Measurements from ENCODE around the gene CWC27.

DNA sequence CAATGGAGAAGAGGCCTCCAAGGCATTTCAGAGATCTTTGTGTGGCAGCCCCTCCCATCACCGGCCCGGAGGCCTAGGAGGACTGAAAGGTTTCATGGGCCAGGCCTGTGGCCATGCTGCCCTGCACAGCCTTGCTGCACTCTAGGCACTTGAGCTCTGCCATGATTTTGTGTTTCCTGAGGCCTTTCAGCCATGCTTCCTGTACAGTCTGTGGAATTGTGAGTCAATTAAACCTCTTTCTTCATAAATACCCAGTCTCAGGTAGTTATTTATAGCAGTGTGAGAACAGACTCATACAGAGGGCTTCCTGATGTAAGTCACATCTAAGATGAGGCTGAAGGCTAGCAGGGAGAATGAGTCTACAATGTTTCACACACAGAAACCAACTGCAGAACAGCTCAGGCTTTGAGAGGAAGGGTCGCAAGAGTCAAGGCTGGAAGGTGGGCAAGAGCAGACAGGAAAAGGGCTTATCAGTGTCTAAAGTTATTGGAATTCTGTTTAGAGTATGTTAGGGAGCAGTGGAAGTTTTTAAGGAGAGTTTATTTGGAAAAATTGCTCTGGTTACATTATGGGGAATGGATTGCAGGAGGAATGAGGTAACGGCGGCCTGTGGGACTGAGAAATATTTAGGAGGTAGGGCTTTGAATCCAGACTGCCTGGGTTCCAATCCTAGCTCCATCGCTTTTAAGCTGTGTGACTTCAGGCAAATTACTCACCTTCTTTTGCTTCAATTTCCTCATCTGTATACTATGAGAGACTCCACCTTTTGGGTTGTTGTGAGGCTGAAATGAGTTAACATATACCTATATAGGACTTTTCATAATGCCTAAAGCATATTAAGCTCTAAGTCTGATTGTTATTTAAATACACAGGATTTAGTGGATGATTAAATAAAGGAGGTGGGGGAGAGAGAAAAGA lies 291.2 kb downstream of the CWC27 start:
- TF ChIP-seq ZFHX2 (tag by site-specific recombination; conservative IDR thresholded peaks at IDR 0.05), result no peak
- TF ChIP-seq, protein P1, sequence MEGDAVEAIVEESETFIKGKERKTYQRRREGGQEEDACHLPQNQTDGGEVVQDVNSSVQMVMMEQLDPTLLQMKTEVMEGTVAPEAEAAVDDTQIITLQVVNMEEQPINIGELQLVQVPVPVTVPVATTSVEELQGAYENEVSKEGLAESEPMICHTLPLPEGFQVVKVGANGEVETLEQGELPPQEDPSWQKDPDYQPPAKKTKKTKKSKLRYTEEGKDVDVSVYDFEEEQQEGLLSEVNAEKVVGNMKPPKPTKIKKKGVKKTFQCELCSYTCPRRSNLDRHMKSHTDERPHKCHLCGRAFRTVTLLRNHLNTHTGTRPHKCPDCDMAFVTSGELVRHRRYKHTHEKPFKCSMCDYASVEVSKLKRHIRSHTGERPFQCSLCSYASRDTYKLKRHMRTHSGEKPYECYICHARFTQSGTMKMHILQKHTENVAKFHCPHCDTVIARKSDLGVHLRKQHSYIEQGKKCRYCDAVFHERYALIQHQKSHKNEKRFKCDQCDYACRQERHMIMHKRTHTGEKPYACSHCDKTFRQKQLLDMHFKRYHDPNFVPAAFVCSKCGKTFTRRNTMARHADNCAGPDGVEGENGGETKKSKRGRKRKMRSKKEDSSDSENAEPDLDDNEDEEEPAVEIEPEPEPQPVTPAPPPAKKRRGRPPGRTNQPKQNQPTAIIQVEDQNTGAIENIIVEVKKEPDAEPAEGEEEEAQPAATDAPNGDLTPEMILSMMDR (tag by site-specific recombination; IDR thresholded peaks at IDR 0.05), result no peak
- no peak for TF ChIP-seq ZSCAN30 (tag by site-specific recombination; IDR thresholded peaks at IDR 0.05)
- TF ChIP-seq YY1 (tag by site-specific recombination; IDR thresholded peaks at IDR 0.05), result no peak
- TF ChIP-seq, protein P2, sequence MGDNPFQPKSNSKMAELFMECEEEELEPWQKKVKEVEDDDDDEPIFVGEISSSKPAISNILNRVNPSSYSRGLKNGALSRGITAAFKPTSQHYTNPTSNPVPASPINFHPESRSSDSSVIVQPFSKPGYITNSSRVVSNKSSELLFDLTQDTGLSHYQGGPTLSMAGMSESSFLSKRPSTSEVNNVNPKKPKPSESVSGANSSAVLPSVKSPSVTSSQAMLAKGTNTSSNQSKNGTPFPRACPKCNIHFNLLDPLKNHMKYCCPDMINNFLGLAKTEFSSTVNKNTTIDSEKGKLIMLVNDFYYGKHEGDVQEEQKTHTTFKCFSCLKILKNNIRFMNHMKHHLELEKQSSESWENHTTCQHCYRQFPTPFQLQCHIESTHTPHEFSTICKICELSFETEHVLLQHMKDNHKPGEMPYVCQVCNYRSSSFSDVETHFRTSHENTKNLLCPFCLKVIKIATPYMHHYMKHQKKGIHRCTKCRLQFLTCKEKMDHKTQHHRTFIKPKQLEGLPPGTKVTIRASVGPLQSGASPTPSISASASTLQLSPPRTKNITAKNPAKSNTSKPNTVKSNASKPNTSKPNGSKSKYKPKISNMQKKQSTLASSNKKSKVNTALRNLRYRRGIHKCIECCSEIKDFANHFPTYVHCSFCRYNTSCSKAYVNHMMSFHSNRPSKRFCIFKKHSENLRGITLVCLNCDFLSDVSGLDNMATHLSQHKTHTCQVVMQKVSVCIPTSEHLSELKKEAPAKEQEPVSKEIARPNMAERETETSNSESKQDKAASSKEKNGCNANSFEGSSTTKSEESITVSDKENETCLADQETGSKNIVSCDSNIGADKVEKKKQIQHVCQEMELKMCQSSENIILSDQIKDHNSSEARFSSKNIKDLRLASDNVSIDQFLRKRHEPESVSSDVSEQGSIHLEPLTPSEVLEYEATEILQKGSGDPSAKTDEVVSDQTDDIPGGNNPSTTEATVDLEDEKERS (tag by site-specific recombination; IDR thresholded peaks at IDR 0.05), result no peak
- TF ChIP-seq, protein P3, sequence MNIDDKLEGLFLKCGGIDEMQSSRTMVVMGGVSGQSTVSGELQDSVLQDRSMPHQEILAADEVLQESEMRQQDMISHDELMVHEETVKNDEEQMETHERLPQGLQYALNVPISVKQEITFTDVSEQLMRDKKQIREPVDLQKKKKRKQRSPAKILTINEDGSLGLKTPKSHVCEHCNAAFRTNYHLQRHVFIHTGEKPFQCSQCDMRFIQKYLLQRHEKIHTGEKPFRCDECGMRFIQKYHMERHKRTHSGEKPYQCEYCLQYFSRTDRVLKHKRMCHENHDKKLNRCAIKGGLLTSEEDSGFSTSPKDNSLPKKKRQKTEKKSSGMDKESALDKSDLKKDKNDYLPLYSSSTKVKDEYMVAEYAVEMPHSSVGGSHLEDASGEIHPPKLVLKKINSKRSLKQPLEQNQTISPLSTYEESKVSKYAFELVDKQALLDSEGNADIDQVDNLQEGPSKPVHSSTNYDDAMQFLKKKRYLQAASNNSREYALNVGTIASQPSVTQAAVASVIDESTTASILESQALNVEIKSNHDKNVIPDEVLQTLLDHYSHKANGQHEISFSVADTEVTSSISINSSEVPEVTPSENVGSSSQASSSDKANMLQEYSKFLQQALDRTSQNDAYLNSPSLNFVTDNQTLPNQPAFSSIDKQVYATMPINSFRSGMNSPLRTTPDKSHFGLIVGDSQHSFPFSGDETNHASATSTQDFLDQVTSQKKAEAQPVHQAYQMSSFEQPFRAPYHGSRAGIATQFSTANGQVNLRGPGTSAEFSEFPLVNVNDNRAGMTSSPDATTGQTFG (tag by site-specific recombination; IDR thresholded peaks at IDR 0.05; ENCODE audit: borderline replicate concordance), result no peak
- TF ChIP-seq, protein P4, sequence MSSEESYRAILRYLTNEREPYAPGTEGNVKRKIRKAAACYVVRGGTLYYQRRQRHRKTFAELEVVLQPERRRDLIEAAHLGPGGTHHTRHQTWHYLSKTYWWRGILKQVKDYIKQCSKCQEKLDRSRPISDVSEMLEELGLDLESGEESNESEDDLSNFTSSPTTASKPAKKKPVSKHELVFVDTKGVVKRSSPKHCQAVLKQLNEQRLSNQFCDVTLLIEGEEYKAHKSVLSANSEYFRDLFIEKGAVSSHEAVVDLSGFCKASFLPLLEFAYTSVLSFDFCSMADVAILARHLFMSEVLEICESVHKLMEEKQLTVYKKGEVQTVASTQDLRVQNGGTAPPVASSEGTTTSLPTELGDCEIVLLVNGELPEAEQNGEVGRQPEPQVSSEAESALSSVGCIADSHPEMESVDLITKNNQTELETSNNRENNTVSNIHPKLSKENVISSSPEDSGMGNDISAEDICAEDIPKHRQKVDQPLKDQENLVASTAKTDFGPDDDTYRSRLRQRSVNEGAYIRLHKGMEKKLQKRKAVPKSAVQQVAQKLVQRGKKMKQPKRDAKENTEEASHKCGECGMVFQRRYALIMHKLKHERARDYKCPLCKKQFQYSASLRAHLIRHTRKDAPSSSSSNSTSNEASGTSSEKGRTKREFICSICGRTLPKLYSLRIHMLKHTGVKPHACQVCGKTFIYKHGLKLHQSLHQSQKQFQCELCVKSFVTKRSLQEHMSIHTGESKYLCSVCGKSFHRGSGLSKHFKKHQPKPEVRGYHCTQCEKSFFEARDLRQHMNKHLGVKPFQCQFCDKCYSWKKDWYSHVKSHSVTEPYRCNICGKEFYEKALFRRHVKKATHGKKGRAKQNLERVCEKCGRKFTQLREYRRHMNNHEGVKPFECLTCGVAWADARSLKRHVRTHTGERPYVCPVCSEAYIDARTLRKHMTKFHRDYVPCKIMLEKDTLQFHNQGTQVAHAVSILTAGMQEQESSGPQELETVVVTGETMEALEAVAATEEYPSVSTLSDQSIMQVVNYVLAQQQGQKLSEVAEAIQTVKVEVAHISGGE (tag by site-specific recombination; conservative IDR thresholded peaks at IDR 0.05; ENCODE audit: low read depth), result no peak
- TF ChIP-seq, protein P5, sequence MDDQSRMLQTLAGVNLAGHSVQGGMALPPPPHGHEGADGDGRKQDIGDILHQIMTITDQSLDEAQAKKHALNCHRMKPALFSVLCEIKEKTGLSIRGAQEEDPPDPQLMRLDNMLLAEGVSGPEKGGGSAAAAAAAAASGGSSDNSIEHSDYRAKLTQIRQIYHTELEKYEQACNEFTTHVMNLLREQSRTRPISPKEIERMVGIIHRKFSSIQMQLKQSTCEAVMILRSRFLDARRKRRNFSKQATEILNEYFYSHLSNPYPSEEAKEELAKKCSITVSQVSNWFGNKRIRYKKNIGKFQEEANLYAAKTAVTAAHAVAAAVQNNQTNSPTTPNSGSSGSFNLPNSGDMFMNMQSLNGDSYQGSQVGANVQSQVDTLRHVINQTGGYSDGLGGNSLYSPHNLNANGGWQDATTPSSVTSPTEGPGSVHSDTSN (CRISPR knock-in tag; IDR thresholded peaks at IDR 0.05), result no peak
- TF ChIP-seq, protein P6, sequence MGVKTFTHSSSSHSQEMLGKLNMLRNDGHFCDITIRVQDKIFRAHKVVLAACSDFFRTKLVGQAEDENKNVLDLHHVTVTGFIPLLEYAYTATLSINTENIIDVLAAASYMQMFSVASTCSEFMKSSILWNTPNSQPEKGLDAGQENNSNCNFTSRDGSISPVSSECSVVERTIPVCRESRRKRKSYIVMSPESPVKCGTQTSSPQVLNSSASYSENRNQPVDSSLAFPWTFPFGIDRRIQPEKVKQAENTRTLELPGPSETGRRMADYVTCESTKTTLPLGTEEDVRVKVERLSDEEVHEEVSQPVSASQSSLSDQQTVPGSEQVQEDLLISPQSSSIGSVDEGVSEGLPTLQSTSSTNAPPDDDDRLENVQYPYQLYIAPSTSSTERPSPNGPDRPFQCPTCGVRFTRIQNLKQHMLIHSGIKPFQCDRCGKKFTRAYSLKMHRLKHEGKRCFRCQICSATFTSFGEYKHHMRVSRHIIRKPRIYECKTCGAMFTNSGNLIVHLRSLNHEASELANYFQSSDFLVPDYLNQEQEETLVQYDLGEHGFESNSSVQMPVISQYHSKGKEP (tag by site-specific recombination; IDR thresholded peaks at IDR 0.05), result no peak
- no peak for TF ChIP-seq ZBTB17 (tag by site-specific recombination; IDR thresholded peaks at IDR 0.05)
